ENCODE results near the gene RNH1. TPM values are rescaled to one million over a fixed set of nuclear protein-coding genes. Genes with fewer than 3 reads are reported as not detected.

The RNH1 gene
- total and polyA plus RNA-seq, 2 experiments from 2014 or later = 623 to 751 TPM

DNA sequence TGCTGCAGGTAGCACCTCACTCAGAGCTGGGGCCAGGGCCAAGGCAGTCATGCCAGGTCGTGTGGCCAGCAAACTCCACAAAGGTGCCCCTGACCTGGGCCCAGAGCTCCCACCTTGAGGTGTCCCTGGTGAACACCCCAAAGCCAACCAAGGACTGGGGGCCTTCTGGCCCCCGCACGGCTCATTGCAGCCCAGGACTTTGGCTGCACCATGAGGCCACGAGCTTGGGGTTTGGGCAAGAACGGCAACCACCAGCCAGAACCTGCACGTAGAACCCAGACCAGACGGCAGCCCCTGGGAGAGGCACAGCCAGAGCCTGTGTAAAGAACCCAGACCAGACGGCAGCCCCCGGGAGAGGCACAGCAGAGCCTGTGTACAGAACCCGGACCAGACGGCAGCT, 38.1 kb upstream of the RNH1 start:
- 84 to 87% methylated on average over 10 to 11 of the region's 11 CpGs for WGBS, 2 experiments (ENCODE audit: low coverage in 1 of 2, low lambda C conversion rate in 2 of 2, missing lambda C conversion rate in 2 of 2)
- Histone ChIP-seq H3K4me3 (no peak overlapping the region), H3K9ac (no peak overlapping the region), H2AFZ (no peak overlapping the region), H3K4me1 (ENCODE audit: insufficient read depth) (no peaks in the 10 kb centered on the region), H4K20me1 (ENCODE audit: insufficient read depth) (no peaks in the 10 kb centered on the region), H3K9me2 (ENCODE audit: insufficient read depth) (no peaks in the 10 kb centered on the region), H3K27ac (no peak overlapping the region), H3K4me2 (ENCODE audit: unreplicated experiment) (no peak overlapping the region), H3K36me3 (ENCODE audit: low read depth) (no peaks in the 10 kb centered on the region), H3K9me3 (ENCODE audit: low read depth) (no peaks in the 10 kb centered on the region), H3F3A (ENCODE audit: insufficient read depth) (no peaks in the 10 kb centered on the region), H3K27me3 (replicated peaks; ENCODE audit: insufficient read depth) (no peaks in the 10 kb centered on the region), H3K79me2 (ENCODE audit: insufficient read depth) (no peaks in the 10 kb centered on the region)
- DNase-seq = no peak
- in situ Hi-C loops (cut with MboI) = no loop called here
- no peak for TF ChIP-seq EZH2 (IDR thresholded peaks at IDR 0.05; ENCODE audit: insufficient read depth, poor library complexity, severe bottlenecking)
- no peak for TF ChIP-seq EZH2phosphoT487 (IDR thresholded peaks at IDR 0.05; ENCODE audit: insufficient read depth, low read depth)

DNA sequence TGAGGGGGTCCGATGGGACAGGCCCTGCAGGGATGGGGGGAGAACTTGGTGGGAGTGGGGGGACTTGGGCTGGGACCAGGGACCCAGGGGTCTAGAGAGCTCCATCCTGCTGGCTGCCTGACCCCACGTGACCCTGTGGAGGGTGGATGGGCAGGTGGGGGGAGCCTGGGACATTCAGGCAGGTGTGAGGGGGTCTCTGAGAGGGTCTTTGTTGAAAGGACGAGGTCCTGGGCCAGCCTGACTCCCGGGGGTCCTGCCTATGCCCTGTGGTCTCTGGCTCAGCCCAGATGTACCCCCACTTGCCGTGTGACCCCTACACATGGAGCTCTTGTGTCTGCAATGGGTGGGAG, 37.8 kb upstream of the RNH1 start:
- Histone ChIP-seq H3K27me3 (replicated peaks; ENCODE audit: insufficient read depth) (no peaks in the 10 kb centered on the region), H3K36me3 (ENCODE audit: low read depth) (no peaks in the 10 kb centered on the region), H3K9ac (no peak overlapping the region), H3K4me3 (no peak overlapping the region), H3K9me2 (ENCODE audit: insufficient read depth) (no peaks in the 10 kb centered on the region), H2AFZ (no peak overlapping the region), H3K27ac (no peak overlapping the region), H3K79me2 (ENCODE audit: insufficient read depth) (no peaks in the 10 kb centered on the region), H3K4me2 (ENCODE audit: unreplicated experiment) (no peak overlapping the region), H3F3A (ENCODE audit: insufficient read depth) (no peaks in the 10 kb centered on the region), H3K9me3 (ENCODE audit: low read depth) (no peaks in the 10 kb centered on the region), H3K4me1 (ENCODE audit: insufficient read depth) (no peaks in the 10 kb centered on the region), H4K20me1 (ENCODE audit: insufficient read depth) (no peaks in the 10 kb centered on the region)
- in situ Hi-C loops (cut with MboI) = no loop called here
- no peak for DNase-seq
- TF ChIP-seq EZH2 (IDR thresholded peaks at IDR 0.05; ENCODE audit: insufficient read depth, poor library complexity, severe bottlenecking) (no peak), EZH2phosphoT487 (IDR thresholded peaks at IDR 0.05; ENCODE audit: insufficient read depth, low read depth) (no peak)
- WGBS, 2 experiments (ENCODE audit: low coverage in 1 of 2, low lambda C conversion rate in 2 of 2, missing lambda C conversion rate in 2 of 2) = 43 to 48% methylated on average over 3 to 4 of the region's 5 CpGs

DNA sequence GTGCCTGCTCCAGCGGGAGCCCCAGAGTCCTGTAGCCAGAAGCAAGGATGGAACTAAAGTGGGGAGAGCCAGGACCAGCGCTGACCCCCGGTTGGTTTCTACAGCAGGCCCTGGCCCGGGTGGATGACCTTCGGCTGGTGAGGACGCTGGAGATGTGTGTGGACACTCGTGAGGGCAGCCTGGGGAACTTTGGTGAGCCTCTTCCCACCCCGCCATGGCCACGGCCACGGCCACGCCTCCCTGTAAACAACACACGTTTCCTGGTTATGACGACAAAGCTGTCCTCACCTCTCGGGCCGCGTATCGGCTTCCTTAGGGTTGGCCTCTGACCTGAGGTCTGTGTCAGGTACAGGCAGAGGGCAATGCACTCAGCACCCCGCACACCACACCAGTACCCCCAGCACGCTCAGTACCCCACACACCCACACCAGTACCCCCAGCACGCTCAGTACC, 34.4 kb upstream of the RNH1 start:
- Histone ChIP-seq H4K20me1 (ENCODE audit: insufficient read depth) (no peaks in the 10 kb centered on the region), H2AFZ (no peak overlapping the region), H3K79me2 (ENCODE audit: insufficient read depth) (no peaks in the 10 kb centered on the region), H3K9ac (no peak overlapping the region), H3K4me1 (ENCODE audit: insufficient read depth) (no peaks in the 10 kb centered on the region), H3K27ac (no peak overlapping the region), H3K27me3 (replicated peaks; ENCODE audit: insufficient read depth) (no peaks in the 10 kb centered on the region), H3F3A (ENCODE audit: insufficient read depth) (0 out of 2 replicates have a peak, but pooled peaks cover 5% of the 10 kb centered on the region), H3K36me3 (ENCODE audit: low read depth) (no peaks in the 10 kb centered on the region), H3K4me3 (no peak overlapping the region), H3K9me2 (ENCODE audit: insufficient read depth) (no peaks in the 10 kb centered on the region), H3K4me2 (ENCODE audit: unreplicated experiment) (no peak overlapping the region), H3K9me3 (ENCODE audit: low read depth) (no peaks in the 10 kb centered on the region)
- WGBS, 2 experiments (ENCODE audit: low coverage in 1 of 2, low lambda C conversion rate in 2 of 2, missing lambda C conversion rate in 2 of 2) = 82 to 86% methylated on average over 18 to 20 of the region's 20 CpGs
- no peak for DNase-seq
- in situ Hi-C loops (cut with MboI) = no loop called here
- no peak for TF ChIP-seq EZH2 (IDR thresholded peaks at IDR 0.05; ENCODE audit: insufficient read depth, poor library complexity, severe bottlenecking)
- TF ChIP-seq EZH2phosphoT487 (IDR thresholded peaks at IDR 0.05; ENCODE audit: insufficient read depth, low read depth) = no peak

- no peaks in the 10 kb centered on the region for H3K27me3 ChIP-seq (replicated peaks; ENCODE audit: insufficient read depth)
Observed at GRCh38 chr11:540583-541432, 33.8 kb upstream of the RNH1 start.

More at GRCh38 chr11:540583-541432, 33.8 kb upstream of the RNH1 start:
- WGBS, 2 experiments (ENCODE audit: low coverage in 1 of 2, low lambda C conversion rate in 2 of 2, missing lambda C conversion rate in 2 of 2) = 82 to 84% methylated on average over 17 to 23 of the region's 23 CpGs
- no peak overlapping the region for H3K27ac ChIP-seq
- no peaks in the 10 kb centered on the region for H3K79me2 ChIP-seq (ENCODE audit: insufficient read depth)
- no peaks in the 10 kb centered on the region for H3K9me3 ChIP-seq (ENCODE audit: low read depth)
- H3K4me1 ChIP-seq (ENCODE audit: insufficient read depth) = no peaks in the 10 kb centered on the region
- no peak for TF ChIP-seq EZH2phosphoT487 (IDR thresholded peaks at IDR 0.05; ENCODE audit: insufficient read depth, low read depth)
- no peak for TF ChIP-seq EZH2 (IDR thresholded peaks at IDR 0.05; ENCODE audit: insufficient read depth, poor library complexity, severe bottlenecking)
- H2AFZ ChIP-seq = no peak overlapping the region
- H3K36me3 ChIP-seq (ENCODE audit: low read depth) = no peaks in the 10 kb centered on the region
- in situ Hi-C loops (cut with MboI) = no loop called here
- H3K4me2 ChIP-seq (ENCODE audit: unreplicated experiment) = no peak overlapping the region
- no peaks in the 10 kb centered on the region for H4K20me1 ChIP-seq (ENCODE audit: insufficient read depth)
- H3K9me2 ChIP-seq (ENCODE audit: insufficient read depth) = no peaks in the 10 kb centered on the region
- 0 out of 2 replicates have a peak, but pooled peaks cover 5% of the 10 kb centered on the region for H3F3A ChIP-seq (ENCODE audit: insufficient read depth)
- no peak overlapping the region for H3K9ac ChIP-seq
- H3K4me3 ChIP-seq = no peak overlapping the region
- no peak for DNase-seq
